HL-60 (cell line): ENCODE results near the gene CERS6.

Experiments used
- CTCF ChIP-seq: IDR thresholded peaks from one replicate; pipeline ENCODE4 v1.5.1; 2011; ENCODE audit warnings: low read length, control low read depth, inconsistent platforms; ENCODE audit not compliant: insufficient read depth
- POLR2AphosphoS5 ChIP-seq: IDR thresholded peaks from 2 replicates; pipeline ENCODE4 v1.6.1; 2012; ENCODE audit warnings: low read depth
- REST ChIP-seq: IDR thresholded peaks from 2 replicates; pipeline ENCODE4 v1.6.1; 2012; ENCODE audit warnings: low read depth; ENCODE audit not compliant: insufficient replicate concordance
- SPI1 ChIP-seq: IDR thresholded peaks from 2 replicates; pipeline ENCODE4 v1.6.1; 2012; ENCODE audit warnings: low read depth, mild to moderate bottlenecking, borderline replicate concordance

DNA sequence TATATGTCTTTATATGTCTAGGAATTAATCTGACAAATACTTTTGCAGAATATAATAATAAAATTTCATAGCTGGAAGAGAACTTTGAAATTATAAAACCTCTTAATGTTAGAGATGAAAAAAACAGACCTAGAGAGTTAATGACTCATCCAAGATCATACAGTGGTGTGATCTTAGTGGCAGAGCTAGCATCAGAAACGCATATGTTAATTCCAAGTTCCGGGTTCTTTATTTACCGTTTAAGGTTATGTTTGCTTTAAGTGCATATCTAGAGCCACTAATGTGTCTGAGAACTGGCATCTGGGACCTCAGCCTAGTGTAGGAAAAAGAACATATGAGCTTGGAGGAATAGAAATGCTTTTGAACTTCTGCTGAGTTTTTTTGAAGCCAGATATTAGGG is 24.3 kb downstream of the CERS6 start:
- TF ChIP-seq CTCF (no peak), POLR2AphosphoS5 (no peak), SPI1 (no peak), REST (no peak)
